ENCODE results near the gene RBP2. TPM values are rescaled to one million over a fixed set of nuclear protein-coding genes. Genes with fewer than 3 reads are reported as not detected.
A peak's percentile ranks its signal among the peaks of the same experiment; 100 is the strongest.
"Not testable (repeated sequence)": the region's sequence is repeated elsewhere in the genome, so short reads cannot be mapped to it uniquely, and the experiment has no call there.

RBP2 gene
- total RNA-seq, 4 donors from 2014 or later: 315 to 3,455 (median 1,233) TPM

GRCh38 chr3:139423232-139423631 lies 53.1 kb downstream of the RBP2 start:
- Histone ChIP-seq H3K36me3 (no peaks in the 10 kb centered on the region), H3K27ac (no peak overlapping the region), H3K9me3 (no peaks in the 10 kb centered on the region), H3K27me3 (no peaks in the 10 kb centered on the region), H3K4me3 (no peak overlapping the region), H3K4me1 (no peaks in the 10 kb centered on the region)
- no peak for DNase-seq
- TF ChIP-seq CTCF (IDR thresholded peaks at IDR 0.05) (no peak), POLR2A (IDR thresholded peaks at IDR 0.05) (no peak)

DNA sequence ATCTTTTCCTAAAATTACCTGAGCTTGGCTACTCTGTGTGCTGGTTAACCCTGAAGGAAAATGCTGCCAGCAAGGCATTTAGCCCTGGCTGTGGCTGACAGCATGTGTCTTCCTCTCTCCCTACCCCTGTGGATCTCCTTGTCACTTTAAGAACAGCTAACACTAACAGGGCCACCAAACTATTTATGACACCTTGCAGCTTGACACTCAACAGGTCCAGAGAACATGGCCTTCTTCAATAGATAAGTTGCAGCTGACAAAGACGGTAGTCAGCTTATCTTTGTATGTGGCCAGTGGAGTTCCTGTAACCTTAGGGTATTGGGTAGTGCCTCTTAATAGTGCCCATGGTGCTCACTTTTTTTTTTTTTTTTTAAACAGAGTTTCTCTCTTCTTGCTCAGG lies 54.9 kb downstream of the RBP2 start:
- H3K4me1 ChIP-seq: no peaks in the 10 kb centered on the region
- no peaks in the 10 kb centered on the region for H3K9me3 ChIP-seq
- TF ChIP-seq CTCF (IDR thresholded peaks at IDR 0.05): no peak
- H3K27me3 ChIP-seq: no peaks in the 10 kb centered on the region
- no peak overlapping the region for H3K27ac ChIP-seq
- DNase-seq: no peak
- no peaks in the 10 kb centered on the region for H3K36me3 ChIP-seq
- no peak overlapping the region for H3K4me3 ChIP-seq

DNA sequence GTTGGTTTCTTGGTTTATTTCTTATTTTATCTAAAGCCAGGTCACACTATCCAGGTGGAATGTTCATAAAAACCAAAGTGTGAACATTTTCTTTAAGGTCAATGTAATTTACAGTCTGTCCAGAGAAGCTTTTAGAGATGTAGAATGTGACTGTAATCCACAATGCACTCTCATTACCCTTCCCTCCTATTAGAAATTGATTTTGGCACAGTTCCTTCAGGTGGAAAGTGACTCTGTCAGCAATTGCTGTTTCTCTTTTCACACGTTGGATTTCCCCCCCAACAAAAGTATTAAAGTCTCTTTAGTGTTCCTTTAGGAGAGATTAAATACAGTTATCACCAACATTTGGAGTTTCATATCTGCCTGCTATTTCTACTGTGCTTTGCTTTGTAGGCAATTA lies 55.3 kb downstream of the RBP2 start:
- H3K36me3 ChIP-seq: no peaks in the 10 kb centered on the region
- no peaks in the 10 kb centered on the region for H3K4me1 ChIP-seq
- H3K9me3 ChIP-seq: no peaks in the 10 kb centered on the region
- DNase-seq: no peak
- TF ChIP-seq CTCF (IDR thresholded peaks at IDR 0.05) (no peak), POLR2A (IDR thresholded peaks at IDR 0.05) (no peak)
- H3K4me3 ChIP-seq: no peak overlapping the region
- H3K27me3 ChIP-seq: no peaks in the 10 kb centered on the region
- no peak overlapping the region for H3K27ac ChIP-seq

DNA sequence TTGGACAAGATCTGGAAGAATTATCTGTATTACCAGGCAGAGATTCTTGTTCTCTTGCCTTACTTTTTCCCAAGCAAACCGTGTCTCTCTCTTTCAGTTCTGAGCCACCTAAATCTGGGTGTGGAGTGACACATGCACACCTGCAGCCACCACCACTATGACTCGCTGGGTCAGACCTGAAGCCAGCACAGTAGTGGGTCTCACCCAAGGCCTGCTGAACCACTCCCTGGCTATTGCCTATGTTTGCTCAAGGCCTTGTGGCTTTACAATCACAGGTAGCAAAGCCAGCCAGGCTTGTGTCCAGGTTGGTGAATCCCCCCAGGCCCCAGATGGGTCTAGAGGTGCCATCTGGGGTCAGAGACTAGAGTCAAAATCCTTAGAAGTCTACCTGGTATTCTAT lies 58.2 kb downstream of the RBP2 start:
- DNase-seq: no peak
- Histone ChIP-seq H3K27ac (no peak overlapping the region), H3K4me3 (no peak overlapping the region), H3K27me3 (no peaks in the 10 kb centered on the region), H3K4me1 (no peaks in the 10 kb centered on the region), H3K9me3 (peaks cover 0 to 9% (median 0%) of the 10 kb centered on the region in 4 donors), H3K36me3 (no peaks in the 10 kb centered on the region)
- no peak for TF ChIP-seq CTCF (IDR thresholded peaks at IDR 0.05)
- no peak for TF ChIP-seq POLR2A (IDR thresholded peaks at IDR 0.05)

DNA sequence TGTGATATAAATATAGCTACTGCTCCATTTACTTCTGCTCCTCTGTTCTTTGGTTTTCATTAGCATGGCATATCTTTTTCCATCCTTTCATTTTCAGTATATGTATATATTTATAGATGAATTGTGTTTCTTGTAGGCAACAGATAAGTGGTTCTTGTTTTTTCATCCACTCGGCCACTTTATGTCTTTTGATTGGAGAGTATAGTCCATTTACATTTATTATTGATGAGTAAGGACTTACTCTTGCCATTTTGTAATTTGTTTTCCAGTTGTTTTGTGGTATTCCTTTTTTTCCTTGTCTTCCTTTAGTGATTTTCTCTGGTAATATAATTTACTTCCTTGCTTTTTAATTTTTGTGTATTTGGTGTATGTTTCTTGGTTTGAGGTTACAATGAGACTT lies 60.0 kb downstream of the RBP2 start:
- Histone ChIP-seq H3K4me3 (no peak overlapping the region), H3K4me1 (no peaks in the 10 kb centered on the region), H3K36me3 (no peaks in the 10 kb centered on the region), H3K9me3 (peaks cover 0 to 19% (median 0%) of the 10 kb centered on the region in 4 donors), H3K27me3 (no peaks in the 10 kb centered on the region), H3K27ac (no peak overlapping the region)
- no peak for TF ChIP-seq POLR2A (IDR thresholded peaks at IDR 0.05)
- no peak for TF ChIP-seq CTCF (IDR thresholded peaks at IDR 0.05)
- no peak for DNase-seq

GRCh38 chr3:139414608-139415224 lies 61.6 kb downstream of the RBP2 start:
- Histone ChIP-seq H3K4me3 (no peak overlapping the region), H3K27me3 (no peaks in the 10 kb centered on the region), H3K4me1 (no peaks in the 10 kb centered on the region), H3K27ac (no peak overlapping the region), H3K36me3 (no peaks in the 10 kb centered on the region), H3K9me3 (peaks cover 0 to 19% (median 0%) of the 10 kb centered on the region in 4 donors)
- TF ChIP-seq CTCF (IDR thresholded peaks at IDR 0.05) (no peak), POLR2A (IDR thresholded peaks at IDR 0.05) (no peak)
- peak in 1 of 3 donors; percentile 55 for DNase-seq

- not testable (repeated sequence) for DNase-seq, H3K4me1 ChIP-seq, H3K27ac ChIP-seq, H3K27me3 ChIP-seq, H3K4me3 ChIP-seq, H3K36me3 ChIP-seq
- H3K9me3 ChIP-seq: peaks cover 0 to 19% (median 0%) of the 10 kb centered on the region in 4 donors
Measured at GRCh38 chr3:139412891-139413290, 63.4 kb downstream of the RBP2 start.
